ENCODE data around the gene TTC39C. TPM values are rescaled to one million over a fixed set of nuclear protein-coding genes. Genes with fewer than 3 reads are reported as not detected.

TTC39C gene
- total and polyA plus RNA-seq, 2 donors (not counting 1 experiment from before 2014, with no cell fraction given) = 15.8 to 32.0 TPM

GRCh38 chr18:24033641-24034412 lies 19.3 kb downstream of the TTC39C start:
- no peak overlapping the region for H3K4me2 ChIP-seq (ENCODE audit: extremely low read depth, insufficient read depth, low read length)
- H3K4me3 ChIP-seq (replicated peaks in 1 of 4; ENCODE audit: control extremely low read depth in 1 of 4, insufficient read depth in 1 of 4, low read depth in 3 of 4, low read length in 4 of 4) = no peak overlapping the region
- H3K4me1 ChIP-seq (ENCODE audit: control insufficient read depth, extremely low read depth, insufficient read depth, low read length) = no peaks in the 10 kb centered on the region
- no peaks in the 10 kb centered on the region for H3K27me3 ChIP-seq (ENCODE audit: control insufficient read depth, insufficient read depth, low read length)
- H3K9ac ChIP-seq (ENCODE audit: insufficient read depth, low read length) = no peak overlapping the region
- H3K36me3 ChIP-seq (ENCODE audit: control insufficient read depth, insufficient read depth, low read length) = no peaks in the 10 kb centered on the region
- no peak overlapping the region for H3K27ac ChIP-seq (ENCODE audit: insufficient read depth, low read length)
- H4K20me1 ChIP-seq (ENCODE audit: control insufficient read depth, extremely low read depth, insufficient read depth, low read length) = no peaks in the 10 kb centered on the region
- H3K79me2 ChIP-seq (ENCODE audit: control insufficient read depth, insufficient read depth, low read length) = no peaks in the 10 kb centered on the region
- DNase-seq (ENCODE audit: low read depth in 2 of 2) = no peak
- TF ChIP-seq CTCF (conservative IDR thresholded peaks at IDR 0.05 in 1 of 2, IDR thresholded peaks at IDR 0.05 in 1 of 2; ENCODE audit: low read depth in 1 of 2, low read length in 2 of 2) (no peak), EZH2 (IDR thresholded peaks at IDR 0.05; ENCODE audit: low read length, missing control alignments) (no peak)
- H2AFZ ChIP-seq (ENCODE audit: low read length) = no peak overlapping the region
- no peaks in the 10 kb centered on the region for H3K9me3 ChIP-seq (ENCODE audit: control insufficient read depth, insufficient read depth, low read depth, low read length)

GRCh38 chr18:24035316-24035715 lies 20.8 kb downstream of the TTC39C start:
- Histone ChIP-seq H3K4me1 (ENCODE audit: control insufficient read depth, extremely low read depth, insufficient read depth, low read length) (no peaks in the 10 kb centered on the region), H3K36me3 (ENCODE audit: control insufficient read depth, insufficient read depth, low read length) (no peaks in the 10 kb centered on the region), H3K4me3 (replicated peaks in 1 of 4; ENCODE audit: control extremely low read depth in 1 of 4, insufficient read depth in 1 of 4, low read depth in 3 of 4, low read length in 4 of 4) (no peak overlapping the region), H3K9me3 (ENCODE audit: control insufficient read depth, insufficient read depth, low read depth, low read length) (no peaks in the 10 kb centered on the region), H3K27ac (ENCODE audit: insufficient read depth, low read length) (no peak overlapping the region), H2AFZ (ENCODE audit: low read length) (no peak overlapping the region), H4K20me1 (ENCODE audit: control insufficient read depth, extremely low read depth, insufficient read depth, low read length) (no peaks in the 10 kb centered on the region), H3K4me2 (ENCODE audit: extremely low read depth, insufficient read depth, low read length) (no peak overlapping the region), H3K9ac (ENCODE audit: insufficient read depth, low read length) (no peak overlapping the region), H3K27me3 (ENCODE audit: control insufficient read depth, insufficient read depth, low read length) (no peaks in the 10 kb centered on the region), H3K79me2 (ENCODE audit: control insufficient read depth, insufficient read depth, low read length) (no peaks in the 10 kb centered on the region)
- TF ChIP-seq EZH2 (IDR thresholded peaks at IDR 0.05; ENCODE audit: low read length, missing control alignments) (no peak), CTCF (conservative IDR thresholded peaks at IDR 0.05 in 1 of 2, IDR thresholded peaks at IDR 0.05 in 1 of 2; ENCODE audit: low read depth in 1 of 2, low read length in 2 of 2) (no peak)
- DNase-seq (ENCODE audit: low read depth in 2 of 2) = peak in 1 of 2 donors; percentile 72

GRCh38 chr18:24039671-24040070 lies 25.1 kb downstream of the TTC39C start:
- H2AFZ ChIP-seq (ENCODE audit: low read length) = no peak overlapping the region
- no peaks in the 10 kb centered on the region for H3K36me3 ChIP-seq (ENCODE audit: control insufficient read depth, insufficient read depth, low read length)
- H3K27me3 ChIP-seq (ENCODE audit: control insufficient read depth, insufficient read depth, low read length) = no peaks in the 10 kb centered on the region
- no peak overlapping the region for H3K27ac ChIP-seq (ENCODE audit: insufficient read depth, low read length)
- no peaks in the 10 kb centered on the region for H3K79me2 ChIP-seq (ENCODE audit: control insufficient read depth, insufficient read depth, low read length)
- H3K4me2 ChIP-seq (ENCODE audit: extremely low read depth, insufficient read depth, low read length) = no peak overlapping the region
- no peak for TF ChIP-seq CTCF (conservative IDR thresholded peaks at IDR 0.05 in 1 of 2, IDR thresholded peaks at IDR 0.05 in 1 of 2; ENCODE audit: low read depth in 1 of 2, low read length in 2 of 2)
- TF ChIP-seq EZH2 (IDR thresholded peaks at IDR 0.05; ENCODE audit: low read length, missing control alignments) = no peak
- no peaks in the 10 kb centered on the region for H3K4me1 ChIP-seq (ENCODE audit: control insufficient read depth, extremely low read depth, insufficient read depth, low read length)
- H3K9me3 ChIP-seq (ENCODE audit: control insufficient read depth, insufficient read depth, low read depth, low read length) = no peaks in the 10 kb centered on the region
- H3K4me3 ChIP-seq (replicated peaks in 1 of 4; ENCODE audit: control extremely low read depth in 1 of 4, insufficient read depth in 1 of 4, low read depth in 3 of 4, low read length in 4 of 4) = no peak overlapping the region
- no peaks in the 10 kb centered on the region for H4K20me1 ChIP-seq (ENCODE audit: control insufficient read depth, extremely low read depth, insufficient read depth, low read length)
- no peak overlapping the region for H3K9ac ChIP-seq (ENCODE audit: insufficient read depth, low read length)
- DNase-seq (ENCODE audit: low read depth in 2 of 2) = no peak
